Fibroblast of mammary gland (primary cell): ENCODE results near the gene ARIH2.

Experiments used
- DNase-seq: peaks from one replicate; pipeline ENCODE4 v3.0.0-alpha.2; 2010; ENCODE audit warnings: low read depth
- H3K4me3 ChIP-seq: 2 replicates; pipeline ENCODE4 v1.5.1; 2011; ENCODE audit warnings: low read depth, mild to moderate bottlenecking, low read length, moderate library complexity; ENCODE audit not compliant: control insufficient read depth
- CTCF ChIP-seq: conservative IDR thresholded peaks from 2 replicates; pipeline ENCODE4 v1.5.1; 2011; ENCODE audit warnings: low read depth, low read length, inconsistent platforms; ENCODE audit not compliant: control insufficient read depth, insufficient read depth

Gene ARIH2

GRCh38 chr3:48966367-48966766 lies 47.7 kb downstream of the ARIH2 start:
- no peak overlapping the region for H3K4me3 ChIP-seq
- DNase-seq: no peak
- no peak for TF ChIP-seq CTCF

- peak; percentile 53 for DNase-seq
- no peak overlapping the region for H3K4me3 ChIP-seq
- no peak for TF ChIP-seq CTCF
Measured at GRCh38 chr3:48966876-48967361, 48.3 kb downstream of the ARIH2 start.

GRCh38 chr3:48970586-48970985 lies 51.9 kb downstream of the ARIH2 start:
- TF ChIP-seq CTCF: no peak
- no peak overlapping the region for H3K4me3 ChIP-seq
- DNase-seq: no peak

- H3K4me3 ChIP-seq: no peak overlapping the region
- no peak for DNase-seq
- TF ChIP-seq CTCF: no peak
Measured at GRCh38 chr3:48974076-48974864, 55.6 kb downstream of the ARIH2 start.

GRCh38 chr3:48979451-48979850 lies 60.8 kb downstream of the ARIH2 start:
- no peak for TF ChIP-seq CTCF
- H3K4me3 ChIP-seq: no peak overlapping the region
- DNase-seq: no peak

- H3K4me3 ChIP-seq: no peak overlapping the region
- DNase-seq: no peak
- no peak for TF ChIP-seq CTCF
Measured at GRCh38 chr3:48980295-48980694, 61.7 kb downstream of the ARIH2 start.

GRCh38 chr3:48982016-48982415 lies 63.4 kb downstream of the ARIH2 start:
- H3K4me3 ChIP-seq: no peak overlapping the region
- DNase-seq: no peak

More at GRCh38 chr3:48982016-48982415, 63.4 kb downstream of the ARIH2 start:
- no peak for TF ChIP-seq CTCF
